ENCODE measurements around the gene RGS3. TPM values are rescaled to one million over a fixed set of nuclear protein-coding genes. Genes with fewer than 3 reads are reported as not detected.

RGS3 gene
- total RNA-seq, 2 experiments from 2014 or later = 22.8 to 32.9 TPM

- H3K9me2 ChIP-seq (ENCODE audit: insufficient read depth, low read length) = no peaks in the 10 kb centered on the region
- peaks cover 34% of the 10 kb centered on the region for H3K4me1 ChIP-seq (ENCODE audit: insufficient read depth, low read length, poor library complexity, severe bottlenecking)
- no peak for TF ChIP-seq EZH2phosphoT487 (IDR thresholded peaks at IDR 0.05; ENCODE audit: borderline replicate concordance, low read depth, low read length)
- TF ChIP-seq, protein P1, sequence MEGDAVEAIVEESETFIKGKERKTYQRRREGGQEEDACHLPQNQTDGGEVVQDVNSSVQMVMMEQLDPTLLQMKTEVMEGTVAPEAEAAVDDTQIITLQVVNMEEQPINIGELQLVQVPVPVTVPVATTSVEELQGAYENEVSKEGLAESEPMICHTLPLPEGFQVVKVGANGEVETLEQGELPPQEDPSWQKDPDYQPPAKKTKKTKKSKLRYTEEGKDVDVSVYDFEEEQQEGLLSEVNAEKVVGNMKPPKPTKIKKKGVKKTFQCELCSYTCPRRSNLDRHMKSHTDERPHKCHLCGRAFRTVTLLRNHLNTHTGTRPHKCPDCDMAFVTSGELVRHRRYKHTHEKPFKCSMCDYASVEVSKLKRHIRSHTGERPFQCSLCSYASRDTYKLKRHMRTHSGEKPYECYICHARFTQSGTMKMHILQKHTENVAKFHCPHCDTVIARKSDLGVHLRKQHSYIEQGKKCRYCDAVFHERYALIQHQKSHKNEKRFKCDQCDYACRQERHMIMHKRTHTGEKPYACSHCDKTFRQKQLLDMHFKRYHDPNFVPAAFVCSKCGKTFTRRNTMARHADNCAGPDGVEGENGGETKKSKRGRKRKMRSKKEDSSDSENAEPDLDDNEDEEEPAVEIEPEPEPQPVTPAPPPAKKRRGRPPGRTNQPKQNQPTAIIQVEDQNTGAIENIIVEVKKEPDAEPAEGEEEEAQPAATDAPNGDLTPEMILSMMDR (conservative IDR thresholded peaks at IDR 0.05; ENCODE audit: low read length) = no peak
- H3K4me2 ChIP-seq (ENCODE audit: low read length) = no peak overlapping the region
- no peaks in the 10 kb centered on the region for H3K79me2 ChIP-seq (ENCODE audit: insufficient read depth, low read depth, low read length)
- BruUV-seq (replicated peaks) = no TSS peak
- H3K27ac ChIP-seq (ENCODE audit: low read depth, low read length, poor library complexity, severe bottlenecking) = no peak overlapping the region
- ChIA-PET CTCF (ENCODE audit: unreplicated experiment) (interaction anchor here (1.1 to 1.6 kb wide), 2 partner anchors 9 kb away, joined by 3 to 4 read pairs; no protein-coding TSS in a partner anchor), POLR2A (no interaction called here)
- H4K20me1 ChIP-seq (ENCODE audit: insufficient read depth, low read length) = no peaks in the 10 kb centered on the region
- DNase-seq (ENCODE audit: low spot score) = no peak
- intact Hi-C loops (cut with micrococcal nuclease; ENCODE audit: unreplicated experiment) = no loop called here
- no peaks in the 10 kb centered on the region for H3K9me3 ChIP-seq (ENCODE audit: low read length)
- H3K36me3 ChIP-seq (ENCODE audit: insufficient read depth, low read length) = peaks cover 24% of the 10 kb centered on the region
- no peak overlapping the region for H3K4me3 ChIP-seq (ENCODE audit: low read depth, low read length, poor library complexity, severe bottlenecking)
- H2AFZ ChIP-seq (ENCODE audit: low read length) = no peak overlapping the region
Measured at GRCh38 chr9:113526841-113527240, 63.3 kb downstream of the RGS3 start.

DNA sequence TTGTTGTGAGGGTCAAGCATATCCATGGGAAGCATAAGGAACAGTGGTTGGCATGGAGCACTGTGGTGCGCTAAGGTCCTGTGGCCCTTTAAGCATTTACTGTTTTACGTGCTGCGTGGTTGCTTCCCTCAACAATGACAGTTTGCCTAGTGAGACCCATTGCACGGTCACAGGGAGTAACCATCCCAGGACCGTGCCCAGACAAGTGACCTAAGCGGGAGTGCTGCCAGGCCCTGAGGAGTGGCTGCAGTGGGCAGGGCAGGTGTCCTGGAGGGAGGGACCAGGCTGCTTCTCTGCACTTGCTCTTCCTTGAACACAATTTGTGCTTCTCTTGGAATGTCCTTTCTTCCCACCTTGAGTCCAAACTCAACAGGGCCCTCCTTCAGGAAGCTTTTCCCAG is 64.6 kb downstream of the RGS3 start:
- H2AFZ ChIP-seq (ENCODE audit: low read length) = no peak overlapping the region
- peaks cover 21% of the 10 kb centered on the region for H3K4me1 ChIP-seq (ENCODE audit: insufficient read depth, low read length, poor library complexity, severe bottlenecking)
- H3K4me3 ChIP-seq (ENCODE audit: low read depth, low read length, poor library complexity, severe bottlenecking) = no peak overlapping the region
- no peak for TF ChIP-seq EZH2phosphoT487 (IDR thresholded peaks at IDR 0.05; ENCODE audit: borderline replicate concordance, low read depth, low read length)
- TF ChIP-seq, protein P1 (conservative IDR thresholded peaks at IDR 0.05; ENCODE audit: low read length) = no peak
- no peaks in the 10 kb centered on the region for H3K9me2 ChIP-seq (ENCODE audit: insufficient read depth, low read length)
- no peaks in the 10 kb centered on the region for H4K20me1 ChIP-seq (ENCODE audit: insufficient read depth, low read length)
- H3K27ac ChIP-seq (ENCODE audit: low read depth, low read length, poor library complexity, severe bottlenecking) = no peak overlapping the region
- ChIA-PET POLR2A (no interaction called here), CTCF (ENCODE audit: unreplicated experiment) (interaction anchor here (1.6 kb wide), 1 partner anchor 10 kb away, joined by 4 read pairs; no protein-coding TSS in a partner anchor)
- H3K4me2 ChIP-seq (ENCODE audit: low read length) = no peak overlapping the region
- no peak for DNase-seq (ENCODE audit: low spot score)
- intact Hi-C loops (cut with micrococcal nuclease; ENCODE audit: unreplicated experiment) = no loop called here
- peaks cover 24% of the 10 kb centered on the region for H3K36me3 ChIP-seq (ENCODE audit: insufficient read depth, low read length)
- no peaks in the 10 kb centered on the region for H3K79me2 ChIP-seq (ENCODE audit: insufficient read depth, low read depth, low read length)
- BruUV-seq (replicated peaks) = no TSS peak
- no peaks in the 10 kb centered on the region for H3K9me3 ChIP-seq (ENCODE audit: low read length)

DNA sequence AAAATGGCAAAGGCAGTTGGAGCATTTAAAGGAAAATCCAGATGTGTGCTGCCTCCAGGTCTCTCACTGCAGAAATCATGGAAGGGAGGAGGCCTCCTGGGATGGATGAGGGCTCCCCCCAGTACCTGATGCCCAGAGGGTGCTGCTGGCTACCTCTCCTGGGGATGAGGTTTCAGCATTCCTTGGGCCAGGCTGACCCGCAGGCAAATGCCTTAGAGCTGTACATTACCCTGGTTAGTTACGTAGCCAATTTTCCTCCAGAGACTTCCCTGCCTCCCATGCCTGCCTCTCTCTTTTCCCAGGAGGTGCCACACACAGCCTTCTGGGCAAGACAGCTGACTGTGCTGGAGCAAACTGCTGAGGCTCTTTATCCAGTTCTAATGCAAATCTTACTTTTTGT is 65.3 kb downstream of the RGS3 start:
- Histone ChIP-seq H3K9me2 (ENCODE audit: insufficient read depth, low read length) (no peaks in the 10 kb centered on the region), H3K9me3 (ENCODE audit: low read length) (no peaks in the 10 kb centered on the region), H4K20me1 (ENCODE audit: insufficient read depth, low read length) (no peaks in the 10 kb centered on the region), H3K4me2 (ENCODE audit: low read length) (no peak overlapping the region), H3K4me1 (ENCODE audit: insufficient read depth, low read length, poor library complexity, severe bottlenecking) (peaks cover 14% of the 10 kb centered on the region), H3K36me3 (ENCODE audit: insufficient read depth, low read length) (peaks cover 24% of the 10 kb centered on the region), H2AFZ (ENCODE audit: low read length) (no peak overlapping the region), H3K4me3 (ENCODE audit: low read depth, low read length, poor library complexity, severe bottlenecking) (no peak overlapping the region), H3K27ac (ENCODE audit: low read depth, low read length, poor library complexity, severe bottlenecking) (no peak overlapping the region), H3K79me2 (ENCODE audit: insufficient read depth, low read depth, low read length) (no peaks in the 10 kb centered on the region)
- DNase-seq (ENCODE audit: low spot score) = no peak
- no peak for TF ChIP-seq EZH2phosphoT487 (IDR thresholded peaks at IDR 0.05; ENCODE audit: borderline replicate concordance, low read depth, low read length)
- TF ChIP-seq, protein P1 (conservative IDR thresholded peaks at IDR 0.05; ENCODE audit: low read length) = no peak
- no TSS peak for BruUV-seq (replicated peaks)
- intact Hi-C loops (cut with micrococcal nuclease; ENCODE audit: unreplicated experiment) = no loop called here
- CTCF ChIA-PET (ENCODE audit: unreplicated experiment) = no interaction called here
- POLR2A ChIA-PET = no interaction called here
